GM19193 (cell line): ENCODE measurements around the gene RSAD2.

Source experiments
- POLR2A ChIP-seq: IDR thresholded peaks from 4 replicates; pipeline ENCODE4 v1.6.1; 2011; ENCODE audit not compliant: insufficient read depth, insufficient read length; ENCODE audit errors: extremely low read depth

The RSAD2 gene

GRCh38 chr2:6913415-6914157, 36.0 kb downstream of the RSAD2 start:
- no peak for TF ChIP-seq POLR2A

- TF ChIP-seq POLR2A = no peak
Measured at GRCh38 chr2:6914828-6915227, 37.3 kb downstream of the RSAD2 start.

GRCh38 chr2:6915399-6915798, 37.8 kb downstream of the RSAD2 start:
- TF ChIP-seq POLR2A = no peak

- no peak for TF ChIP-seq POLR2A
Measured at GRCh38 chr2:6916224-6916623, 38.6 kb downstream of the RSAD2 start.

- no peak for TF ChIP-seq POLR2A
Measured at GRCh38 chr2:6916736-6917070, 39.1 kb downstream of the RSAD2 start.

- TF ChIP-seq POLR2A = no peak
Measured at GRCh38 chr2:6917071-6917760, 39.6 kb downstream of the RSAD2 start, which contains the start of gene RNF144A. RNF144A (plus strand) TSS chr2:6917412; CDS start chr2:6996927, 79,515 bp downstream.

- no peak for TF ChIP-seq POLR2A
Measured at GRCh38 chr2:6917761-6918421, 40.3 kb downstream of the RSAD2 start.

- no peak for TF ChIP-seq POLR2A
Measured at GRCh38 chr2:6919901-6920742, 42.5 kb downstream of the RSAD2 start.

GRCh38 chr2:6920743-6921064, 43.1 kb downstream of the RSAD2 start:
- TF ChIP-seq POLR2A = no peak

- TF ChIP-seq POLR2A = no peak
Measured at GRCh38 chr2:6921321-6921922, 43.8 kb downstream of the RSAD2 start.

GRCh38 chr2:6922201-6922656, 44.7 kb downstream of the RSAD2 start:
- TF ChIP-seq POLR2A = no peak

- TF ChIP-seq POLR2A = no peak
Measured at GRCh38 chr2:6923319-6923718, 45.7 kb downstream of the RSAD2 start.

- TF ChIP-seq POLR2A = no peak
Measured at GRCh38 chr2:6924101-6924923, 46.7 kb downstream of the RSAD2 start.

GRCh38 chr2:6924924-6925409, 47.4 kb downstream of the RSAD2 start:
- no peak for TF ChIP-seq POLR2A

- no peak for TF ChIP-seq POLR2A
Measured at GRCh38 chr2:6926071-6926732, 48.6 kb downstream of the RSAD2 start.
